ENCODE measurements around the gene PLAU. TPM values are rescaled to one million over a fixed set of nuclear protein-coding genes. Genes with fewer than 3 reads are reported as not detected.

Gene PLAU
- polyA plus RNA-seq, 2 of the 4 experiments (the other 2 are of a cell fraction) = 75.8 to 82.6 TPM

DNA sequence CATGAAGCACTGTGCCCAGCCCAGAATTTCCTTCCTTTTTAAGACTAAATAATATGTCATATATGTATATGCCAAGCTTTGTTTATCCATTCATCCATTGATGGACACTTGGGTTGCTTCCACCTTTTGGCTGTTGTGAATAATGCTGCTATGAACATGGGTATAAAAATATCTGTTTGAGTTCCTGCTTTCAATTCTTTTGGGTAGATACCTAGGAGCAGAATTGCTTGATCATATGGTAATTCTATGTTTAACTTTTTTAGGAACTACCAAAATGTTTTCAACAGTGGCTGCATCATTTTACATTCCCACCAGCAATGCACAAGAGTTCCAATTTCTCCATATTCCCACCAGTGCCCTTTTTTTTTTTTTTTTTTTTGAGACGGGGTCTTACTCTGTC lies 13.2 kb upstream of the PLAU start:
- CTCF ChIA-PET = interaction anchor here (1.4 to 26.6 kb wide), 6 partner anchors 9 to 41 kb away, joined by 4 to 936 read pairs (median 14); partner anchors contain the start of gene PLAU
- FAIRE-seq = no peak

GRCh38 chr10:73898730-73899410 lies 12.1 kb upstream of the PLAU start:
- DNase-seq (ENCODE audit: low read depth in 1 of 2, low spot score in 1 of 2) = no peak
- H3K27ac ChIP-seq = peak overlapping the region; percentile 29 to 96
- ChIA-PET CTCF (interaction anchor here (0.9 to 26.6 kb wide), 8 partner anchors 8 to 40 kb away, joined by 3 to 936 read pairs (median 6); no protein-coding TSS in a partner anchor), POLR2A (no interaction called here)
- H3K4me1 ChIP-seq = peaks cover 56% of the 10 kb centered on the region
- H3K4me2 ChIP-seq = no peak overlapping the region
- FAIRE-seq = no peak
- ATAC-seq = peak in 1 of 2 experiments; percentile 8; a peak in 2 of 6 replicates
- 84% methylated on average over 2 of the region's 2 CpGs for WGBS (ENCODE audit: missing lambda C conversion rate)
- no peaks in the 10 kb centered on the region for H3K9me3 ChIP-seq
- no peak overlapping the region for H3K4me3 ChIP-seq
- no peak for TF ChIP-seq CEBPB (IDR thresholded peaks at IDR 0.05)
- TF ChIP-seq FOXS1 (CRISPR knock-in tag; IDR thresholded peaks at IDR 0.05) = no peak
- no peak for TF ChIP-seq HOXB13 (CRISPR knock-in tag; IDR thresholded peaks at IDR 0.05; ENCODE audit: low read depth)
- no peak for TF ChIP-seq HOXA7 (CRISPR knock-in tag; IDR thresholded peaks at IDR 0.05)
- no peak for TF ChIP-seq HEYL (CRISPR knock-in tag; IDR thresholded peaks at IDR 0.05)
- no peak for TF ChIP-seq NPAS2 (CRISPR knock-in tag; IDR thresholded peaks at IDR 0.05; ENCODE audit: borderline replicate concordance)
- no peak for TF ChIP-seq MYC (IDR thresholded peaks at IDR 0.05; ENCODE audit: borderline replicate concordance, low read length)
- no peak for TF ChIP-seq BCL3 (IDR thresholded peaks at IDR 0.05)
- TF ChIP-seq GATA3 (IDR thresholded peaks at IDR 0.05; ENCODE audit: borderline replicate concordance) = no peak
- TF ChIP-seq JUN (IDR thresholded peaks at IDR 0.05) = no peak
- TF ChIP-seq CBX2 (IDR thresholded peaks at IDR 0.05; ENCODE audit: borderline replicate concordance, low read depth) = no peak
- TF ChIP-seq, protein P1, sequence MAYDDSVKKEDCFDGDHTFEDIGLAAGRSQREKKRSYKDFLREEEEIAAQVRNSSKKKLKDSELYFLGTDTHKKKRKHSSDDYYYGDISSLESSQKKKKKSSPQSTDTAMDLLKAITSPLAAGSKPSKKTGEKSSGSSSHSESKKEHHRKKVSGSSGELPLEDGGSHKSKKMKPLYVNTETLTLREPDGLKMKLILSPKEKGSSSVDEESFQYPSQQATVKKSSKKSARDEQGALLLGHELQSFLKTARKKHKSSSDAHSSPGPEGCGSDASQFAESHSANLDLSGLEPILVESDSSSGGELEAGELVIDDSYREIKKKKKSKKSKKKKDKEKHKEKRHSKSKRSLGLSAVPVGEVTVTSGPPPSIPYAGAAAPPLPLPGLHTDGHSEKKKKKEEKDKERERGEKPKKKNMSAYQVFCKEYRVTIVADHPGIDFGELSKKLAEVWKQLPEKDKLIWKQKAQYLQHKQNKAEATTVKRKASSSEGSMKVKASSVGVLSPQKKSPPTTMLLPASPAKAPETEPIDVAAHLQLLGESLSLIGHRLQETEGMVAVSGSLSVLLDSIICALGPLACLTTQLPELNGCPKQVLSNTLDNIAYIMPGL (CRISPR knock-in tag; IDR thresholded peaks at IDR 0.05; ENCODE audit: borderline replicate concordance) = no peak
- no peak for TF ChIP-seq RARB (CRISPR knock-in tag; IDR thresholded peaks at IDR 0.05)
- TF ChIP-seq FOSB (CRISPR knock-in tag; IDR thresholded peaks at IDR 0.05) = no peak
- TF ChIP-seq EHF (CRISPR knock-in tag; IDR thresholded peaks at IDR 0.05) = no peak
- no peak for TF ChIP-seq ESRRA (IDR thresholded peaks at IDR 0.05; ENCODE audit: borderline replicate concordance, low read length)
- no peak for TF ChIP-seq CHD4 (IDR thresholded peaks at IDR 0.05; ENCODE audit: borderline replicate concordance)

More for the DNA sequence above, 13.2 kb upstream of the PLAU start:
- no peak overlapping the region for H3K4me3 ChIP-seq
- peak overlapping the region in 1 of 2 experiments; percentile 98; a peak in 2 of 6 replicates for H3K27ac ChIP-seq
- 88% methylated on average over 1 of the region's 1 CpG for WGBS (ENCODE audit: missing lambda C conversion rate)
- DNase-seq (ENCODE audit: low read depth in 1 of 2, low spot score in 1 of 2) (no peak), ATAC-seq (no peak)
- no peaks in the 10 kb centered on the region for H3K9me3 ChIP-seq
- POLR2A ChIA-PET = no interaction called here
- no peak overlapping the region for H3K4me2 ChIP-seq
- TF ChIP-seq CTCF (IDR thresholded peaks at IDR 0.05) (no peak), CEBPB (IDR thresholded peaks at IDR 0.05) (no peak), EHMT2 (IDR thresholded peaks at IDR 0.05; ENCODE audit: low read depth) (no peak), KDM5A (IDR thresholded peaks at IDR 0.05) (no peak), RARB (CRISPR knock-in tag; IDR thresholded peaks at IDR 0.05) (no peak), JUNB (IDR thresholded peaks at IDR 0.05) (no peak), RCOR1 (IDR thresholded peaks at IDR 0.05; ENCODE audit: low read depth, low read length) (no peak), RNF2 (IDR thresholded peaks at IDR 0.05; ENCODE audit: borderline replicate concordance, low read depth) (no peak), SREBF2 (IDR thresholded peaks at IDR 0.05) (no peak), FOSB (CRISPR knock-in tag; IDR thresholded peaks at IDR 0.05) (no peak), EP300 (IDR thresholded peaks at IDR 0.05) (no peak), CBX2 (IDR thresholded peaks at IDR 0.05; ENCODE audit: borderline replicate concordance, low read depth) (no peak), ZFP36 (IDR thresholded peaks at IDR 0.05; ENCODE audit: borderline replicate concordance, partially characterized antibody) (no peak), EHF (CRISPR knock-in tag; IDR thresholded peaks at IDR 0.05) (no peak), MAZ (IDR thresholded peaks at IDR 0.05; ENCODE audit: borderline replicate concordance, low read depth, low read length) (no peak)
- TF ChIP-seq, protein P2, sequence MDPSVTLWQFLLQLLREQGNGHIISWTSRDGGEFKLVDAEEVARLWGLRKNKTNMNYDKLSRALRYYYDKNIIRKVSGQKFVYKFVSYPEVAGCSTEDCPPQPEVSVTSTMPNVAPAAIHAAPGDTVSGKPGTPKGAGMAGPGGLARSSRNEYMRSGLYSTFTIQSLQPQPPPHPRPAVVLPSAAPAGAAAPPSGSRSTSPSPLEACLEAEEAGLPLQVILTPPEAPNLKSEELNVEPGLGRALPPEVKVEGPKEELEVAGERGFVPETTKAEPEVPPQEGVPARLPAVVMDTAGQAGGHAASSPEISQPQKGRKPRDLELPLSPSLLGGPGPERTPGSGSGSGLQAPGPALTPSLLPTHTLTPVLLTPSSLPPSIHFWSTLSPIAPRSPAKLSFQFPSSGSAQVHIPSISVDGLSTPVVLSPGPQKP (IDR thresholded peaks at IDR 0.05; ENCODE audit: low read depth, low read length) = no peak
- TF ChIP-seq, protein P3, sequence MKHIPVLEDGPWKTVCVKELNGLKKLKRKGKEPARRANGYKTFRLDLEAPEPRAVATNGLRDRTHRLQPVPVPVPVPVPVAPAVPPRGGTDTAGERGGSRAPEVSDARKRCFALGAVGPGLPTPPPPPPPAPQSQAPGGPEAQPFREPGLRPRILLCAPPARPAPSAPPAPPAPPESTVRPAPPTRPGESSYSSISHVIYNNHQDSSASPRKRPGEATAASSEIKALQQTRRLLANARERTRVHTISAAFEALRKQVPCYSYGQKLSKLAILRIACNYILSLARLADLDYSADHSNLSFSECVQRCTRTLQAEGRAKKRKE (CRISPR knock-in tag; IDR thresholded peaks at IDR 0.05; ENCODE audit: low read depth) = no peak
- peaks cover 67% of the 10 kb centered on the region for H3K4me1 ChIP-seq

Measured in A549 (cell line).